HUDEP-2 (cell line): ENCODE measurements around the gene RTP1.
"Not testable (repeated sequence)": the region's sequence is repeated elsewhere in the genome, so short reads cannot be mapped to it uniquely, and the experiment has no call there.

Experiments
- DNase-seq, 76 experiments: peaks; one replicate each; lab custom pipeline; 2025; ENCODE audit not compliant: unreplicated experiment in 76 of 76; lab: John Stamatoyannopoulos, UW

Gene RTP1

DNA sequence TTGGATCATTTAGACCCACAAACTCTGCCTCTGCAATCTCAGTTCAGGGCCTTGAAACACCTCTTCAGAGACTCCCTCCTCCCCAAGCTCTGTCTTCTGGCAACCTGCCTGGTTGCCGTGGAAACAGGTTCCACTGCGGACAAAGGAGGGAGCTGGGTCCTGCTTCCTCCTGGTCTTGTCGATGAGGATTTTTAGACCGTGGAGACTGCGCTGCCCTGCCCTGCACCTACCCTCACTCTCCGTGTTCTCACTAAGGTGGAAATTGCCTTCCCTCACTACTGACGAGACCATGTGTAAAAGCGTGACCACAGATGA lies at the start of gene RTP1:
Gene RTP1, plus strand, starts transcription at position 152 of the 315 bp plus-strand sequence. Its CDS starts 30 bp downstream, at position 182.
- DNase-seq: no peak

DNA sequence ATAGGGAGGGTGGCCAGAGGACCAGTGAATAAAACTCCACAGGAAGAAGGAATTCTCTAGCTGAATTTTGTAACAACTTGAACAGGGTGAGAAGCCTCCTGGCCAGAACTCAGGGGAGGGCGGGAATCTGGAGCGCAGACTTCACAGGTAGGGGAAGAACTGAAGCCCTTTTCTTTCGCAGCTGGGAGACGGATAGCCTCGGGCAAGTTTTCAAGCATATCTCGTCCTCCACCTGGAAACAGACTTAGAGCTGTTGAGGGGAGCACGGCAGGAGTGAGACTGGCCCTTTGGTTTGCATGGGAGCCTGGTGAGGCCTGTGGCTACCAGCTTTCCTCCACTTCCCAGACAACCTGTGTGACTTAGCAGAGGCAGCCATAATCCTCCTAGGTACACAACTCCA lies 47.1 kb upstream of the RTP1 start:
- no peak for DNase-seq

DNA sequence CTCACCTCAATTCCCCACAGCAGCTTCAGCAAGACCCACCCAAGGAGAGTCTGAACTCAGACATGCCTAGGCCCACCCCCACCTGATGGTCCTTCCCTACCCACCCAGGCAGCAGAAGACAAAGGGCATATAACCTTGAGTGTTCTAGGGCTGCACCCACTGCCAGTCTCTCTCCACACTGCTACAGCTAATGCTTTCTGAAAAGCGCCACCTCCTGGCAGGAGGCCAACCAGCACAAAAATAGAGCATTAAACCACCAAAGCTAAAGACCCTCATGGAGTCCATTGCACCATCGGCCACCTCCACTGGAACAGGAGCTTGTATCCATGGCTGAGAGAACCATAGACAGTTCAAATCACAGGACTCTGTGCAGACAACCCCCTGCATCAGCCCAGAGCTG lies 46.7 kb upstream of the RTP1 start:
- peak in 33 of 76 experiments; percentile 1 to 39 (median 15) for DNase-seq

DNA sequence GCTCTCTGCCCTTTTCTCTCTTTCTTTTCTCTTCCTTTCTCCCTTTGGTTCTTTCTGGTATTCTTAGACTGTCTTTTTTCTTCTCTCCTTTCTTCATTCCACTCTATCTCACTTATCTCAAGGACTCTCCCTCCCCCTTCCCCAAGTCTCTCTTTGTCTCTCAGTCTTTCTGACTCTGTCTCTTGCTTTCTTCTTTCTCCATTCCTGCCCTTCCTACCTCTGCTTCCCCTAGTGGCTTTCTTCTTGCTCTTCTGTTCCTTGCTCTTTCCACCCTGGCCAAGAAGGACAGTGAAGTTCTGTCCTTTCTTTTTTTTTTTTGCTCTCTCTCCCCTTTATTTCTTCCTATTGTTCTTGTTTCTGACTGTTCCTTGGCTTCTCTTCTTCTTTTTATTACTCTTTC lies 35.7 kb upstream of the RTP1 start:
- no peak for DNase-seq

DNA sequence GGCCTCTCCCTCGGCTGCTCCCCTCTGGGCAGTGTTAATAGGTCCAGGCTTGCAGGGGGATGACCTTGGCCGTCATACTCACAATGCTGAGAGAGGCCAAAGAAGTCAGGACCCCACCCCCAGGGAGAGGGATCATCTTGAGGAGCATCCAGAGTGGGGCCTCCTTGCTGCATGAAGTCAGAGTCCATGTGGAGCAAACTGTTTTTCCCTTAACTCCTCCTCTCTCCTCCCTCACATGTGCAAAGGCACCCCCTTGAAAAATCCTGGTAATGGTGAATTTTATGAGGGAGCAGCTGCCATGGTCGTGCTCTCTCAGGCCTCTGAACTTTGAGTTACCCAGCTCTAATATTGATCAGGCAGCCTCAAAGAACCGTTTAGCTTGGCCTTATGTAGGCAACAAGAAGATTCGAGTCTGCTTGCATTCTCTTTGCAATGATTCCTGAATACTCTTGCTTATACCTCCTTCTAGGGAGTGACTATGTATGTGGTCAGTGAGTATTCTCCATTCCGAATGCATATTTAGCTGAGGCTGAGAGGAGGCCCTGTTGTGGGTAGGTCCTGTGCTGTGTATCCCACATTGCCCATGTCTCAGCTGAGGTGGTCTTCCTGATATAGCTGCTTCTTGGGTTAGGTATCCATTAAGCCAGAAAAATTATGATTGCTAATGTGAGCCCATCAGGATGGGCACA lies 34.9 kb upstream of the RTP1 start:
- no peak for DNase-seq

- peak in 13 of 76 experiments; percentile 1 to 24 (median 5) for DNase-seq
Measured at GRCh38 chr3:187165144-187165543, 32.1 kb upstream of the RTP1 start.

GRCh38 chr3:187166750-187167149 lies 30.5 kb upstream of the RTP1 start:
- no peak for DNase-seq

DNA sequence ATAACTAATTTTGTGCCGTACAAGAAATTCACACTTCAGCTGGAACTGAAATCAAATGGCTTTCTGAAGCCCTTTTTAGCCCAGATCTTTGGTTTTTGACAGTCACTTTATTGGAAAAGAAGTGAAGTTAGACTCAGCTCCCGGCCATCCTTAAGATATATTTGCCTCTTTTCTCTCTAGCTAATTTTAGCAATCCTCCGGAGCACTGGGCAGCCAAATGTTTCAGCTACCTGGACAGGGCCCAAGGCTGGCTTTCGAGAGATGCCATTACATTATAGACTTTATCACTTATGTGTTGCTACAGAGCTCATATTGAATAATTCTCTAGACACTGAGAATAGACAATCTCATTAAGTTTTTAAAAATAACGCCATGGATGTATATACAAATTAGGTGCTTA lies 29.5 kb upstream of the RTP1 start:
- no peak for DNase-seq

- DNase-seq: no peak
Measured at GRCh38 chr3:187169231-187169960, 27.9 kb upstream of the RTP1 start.

GRCh38 chr3:187170911-187171310 lies 26.4 kb upstream of the RTP1 start:
- not testable (repeated sequence) for DNase-seq

DNA sequence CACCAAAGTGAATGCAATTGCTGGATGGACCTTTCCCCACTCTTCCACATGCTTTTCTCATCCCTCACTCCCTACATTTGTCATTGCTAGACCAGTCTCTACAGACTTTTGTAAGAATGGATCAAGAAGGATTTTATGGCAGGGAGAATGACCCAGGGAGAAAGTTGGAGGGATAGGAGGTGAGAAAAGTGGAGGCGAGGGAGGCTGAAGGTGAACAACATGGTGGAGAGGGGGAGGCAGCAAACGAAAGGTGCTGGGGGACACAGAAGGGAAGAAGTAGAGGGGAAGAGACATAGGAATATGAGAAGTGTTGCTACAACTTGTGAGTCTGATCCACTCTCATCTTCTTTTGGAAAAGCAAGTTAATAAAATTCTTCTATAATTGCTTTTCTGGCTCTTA lies 24.4 kb upstream of the RTP1 start:
- DNase-seq: no peak

GRCh38 chr3:187181454-187182170 lies 15.7 kb upstream of the RTP1 start:
- no peak for DNase-seq

DNA sequence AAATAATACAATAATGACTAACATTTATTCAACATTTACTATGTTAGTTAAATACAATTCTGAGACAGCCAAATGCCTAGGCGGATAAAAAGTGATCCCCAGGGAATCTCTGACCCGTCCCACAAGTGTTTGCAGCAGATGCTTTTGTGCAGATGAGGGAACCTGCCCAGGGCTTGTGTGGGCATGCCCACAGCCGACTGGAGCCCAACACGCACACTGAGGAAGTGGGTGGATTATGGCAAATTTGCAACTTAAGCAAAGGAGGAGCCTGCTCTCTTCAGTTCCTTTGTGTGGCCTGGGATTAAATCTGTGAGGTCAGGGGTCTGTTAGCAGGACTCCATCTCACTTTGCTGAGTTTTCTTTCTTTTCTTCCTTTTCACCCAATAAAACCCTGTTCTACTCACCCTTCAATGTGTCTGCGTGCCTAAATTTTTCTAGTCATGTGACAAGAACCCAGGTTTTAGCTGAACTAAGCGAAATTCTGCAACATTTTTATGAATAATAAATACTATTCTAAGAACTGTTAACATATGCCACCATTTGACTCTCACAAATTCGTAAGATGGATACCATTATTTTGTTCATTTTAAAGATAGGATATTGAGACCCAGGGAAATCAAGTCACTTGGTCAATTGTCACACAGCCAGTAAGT lies 13.9 kb upstream of the RTP1 start:
- no peak for DNase-seq

DNA sequence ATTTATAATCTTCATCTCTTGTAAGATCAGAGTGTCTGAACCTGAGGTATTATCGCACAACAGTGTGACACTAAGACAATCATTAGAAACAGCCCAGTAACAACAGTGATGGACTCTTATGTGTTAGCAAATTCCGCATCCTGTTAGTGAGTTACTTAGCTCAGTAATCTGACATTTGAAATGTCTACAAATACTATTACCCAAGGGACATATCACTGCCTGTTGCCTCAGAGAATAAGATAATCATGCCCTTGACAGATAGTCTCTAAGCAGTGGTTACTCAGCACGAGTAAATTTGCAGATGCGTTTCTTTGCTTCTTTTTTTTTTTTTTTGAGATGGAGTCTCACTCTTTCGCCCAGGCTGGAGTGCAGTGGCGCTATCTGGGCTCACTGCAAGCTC lies 13.4 kb upstream of the RTP1 start:
- no peak for DNase-seq

DNA sequence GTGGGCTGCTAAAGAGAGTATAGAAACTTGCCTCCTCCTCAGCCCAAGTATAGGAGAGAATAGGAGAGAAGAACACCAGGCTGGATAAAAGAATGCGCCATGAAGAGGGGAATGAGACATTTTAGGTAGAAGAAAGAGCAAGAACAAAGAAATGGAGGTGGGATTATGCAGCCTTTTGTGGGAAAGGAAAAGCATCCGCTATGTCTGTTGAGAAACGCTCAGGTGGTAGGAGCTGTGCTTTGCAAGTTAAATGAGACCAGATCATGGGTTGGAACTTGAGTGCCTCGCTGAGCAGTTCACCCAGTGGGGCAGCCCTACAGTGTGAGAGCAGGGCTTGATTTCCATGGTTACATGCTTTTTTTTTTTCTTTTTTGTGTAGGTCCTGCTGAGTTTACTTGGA lies 11.5 kb upstream of the RTP1 start:
- DNase-seq: no peak

- no peak for DNase-seq
Measured at GRCh38 chr3:187186375-187186774, 10.9 kb upstream of the RTP1 start.

DNA sequence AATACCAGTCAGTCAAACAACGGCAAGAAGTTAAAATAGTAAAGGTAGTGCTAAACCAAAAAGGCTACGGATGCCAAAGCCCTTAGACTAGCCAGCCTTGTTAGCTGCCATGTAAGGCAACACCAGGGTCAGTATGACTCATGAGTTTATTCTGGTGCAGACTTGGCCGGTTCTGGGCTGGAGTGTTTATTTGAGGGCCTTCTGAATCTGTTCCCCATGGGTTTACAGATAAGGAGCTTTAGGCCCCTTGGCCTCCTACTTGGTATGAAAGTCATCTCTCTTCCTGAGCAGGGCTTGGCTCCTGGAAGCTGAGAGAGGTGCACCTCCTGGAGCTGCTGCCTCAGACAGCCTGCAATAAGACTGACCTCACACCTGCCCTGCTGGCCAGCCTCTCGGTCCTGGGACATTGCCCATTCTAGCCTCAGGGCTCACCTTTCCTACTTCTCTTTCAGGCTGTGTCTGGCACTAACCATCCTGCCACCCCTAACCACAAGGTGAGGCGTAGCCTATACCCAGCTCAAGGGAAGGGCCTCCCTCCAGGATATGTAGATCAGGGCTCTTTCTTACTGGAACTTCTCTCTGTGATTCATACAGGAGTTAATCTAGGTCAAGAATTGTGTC lies 10.4 kb upstream of the RTP1 start:
- peak in 3 of 76 experiments; percentile 3 to 42 (median 20) for DNase-seq

DNA sequence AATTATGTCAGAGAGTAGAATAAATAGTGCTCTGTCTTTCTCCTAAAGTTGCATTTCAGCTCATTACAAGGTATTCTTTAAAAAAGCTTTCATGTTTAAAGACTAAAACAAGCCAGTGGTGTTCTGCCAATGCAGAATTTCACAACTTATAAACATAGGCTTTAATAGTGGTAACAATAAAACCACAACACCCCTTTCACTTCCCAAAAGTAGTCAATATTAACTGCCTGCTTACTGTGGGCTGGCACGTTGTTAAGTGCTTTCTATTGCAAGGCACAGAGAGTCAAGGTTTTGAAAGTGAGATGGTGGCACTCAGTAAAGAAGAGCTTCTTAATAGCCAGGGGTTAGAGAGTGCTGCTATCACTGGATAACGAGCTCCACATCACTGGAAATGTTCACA lies 8.4 kb upstream of the RTP1 start:
- DNase-seq: no peak

- DNase-seq: no peak
Measured at GRCh38 chr3:187191271-187191670, 6.0 kb upstream of the RTP1 start.

- DNase-seq: no peak
Measured at GRCh38 chr3:187193181-187193580, 4.1 kb upstream of the RTP1 start.
